Measurements from ENCODE around the gene TRAPPC4. TPM values are rescaled to one million over a fixed set of nuclear protein-coding genes. Genes with fewer than 3 reads are reported as not detected.

The TRAPPC4 gene
- polyA plus RNA-seq, 1 of the 3 experiments (the other 2 are of a cell fraction): 368 TPM

DNA sequence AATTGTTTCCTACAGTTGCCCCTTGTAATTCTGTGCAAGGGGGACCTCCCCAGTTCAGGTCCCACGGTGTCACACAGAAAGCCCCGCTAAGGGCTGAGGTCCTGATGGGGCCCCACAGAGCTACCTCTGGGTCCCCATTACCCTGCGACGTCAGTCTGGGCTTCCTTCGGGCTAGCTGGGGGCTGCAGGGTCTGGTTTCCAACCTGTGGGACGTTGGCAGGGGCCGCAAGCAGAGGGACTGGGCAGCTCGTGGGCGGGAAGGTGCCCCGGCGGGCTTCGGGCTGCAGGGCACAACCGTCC, 11.4 kb downstream of the TRAPPC4 start:
- Histone ChIP-seq H3K27ac (ENCODE audit: low read depth in 2 of 2, low read length in 1 of 2) (no peak overlapping the region), H3K9ac (peak overlapping the region; percentile 58; the same call in 1 of the 2 replicates), H3K36me3 (replicated peaks in 1 of 2; ENCODE audit: control insufficient read depth in 1 of 2, insufficient read depth in 2 of 2, low read length in 1 of 2) (peaks cover 0 to 13% of the 10 kb centered on the region in 2 experiments), H3K4me2 (peak overlapping the region; percentile 94), H3K9me2 (no peaks in the 10 kb centered on the region), H3K79me2 (ENCODE audit: insufficient read depth) (no peaks in the 10 kb centered on the region), H3K27me3 (ENCODE audit: insufficient read depth) (no peaks in the 10 kb centered on the region), H3K4me3 (ENCODE audit: low read depth in 2 of 2, low read length in 1 of 2) (peak overlapping the region; percentile 76 to 81), H3K9me3 (no peaks in the 10 kb centered on the region), H3K4me1 (ENCODE audit: control insufficient read depth in 1 of 2, insufficient read depth in 2 of 2, low read depth in 1 of 2, low read length in 1 of 2) (peaks cover 5 to 12% of the 10 kb centered on the region in 2 experiments; a peak in 2 of 4 replicates), H3F3A (replicated peaks; ENCODE audit: insufficient read depth) (no peaks in the 10 kb centered on the region), H2AFZ (ENCODE audit: low read depth) (peak overlapping the region; percentile 88; the same call in 1 of the 2 replicates), H4K20me1 (ENCODE audit: insufficient read depth) (no peaks in the 10 kb centered on the region)
- 31% methylated on average over 4 of the region's 13 CpGs for WGBS (ENCODE audit: low lambda C conversion rate)
- DNase-seq: no peak
- ChIA-PET CTCF (interaction anchor here (0.7 to 3.0 kb wide), 9 partner anchors 10 to 424 kb away, joined by 3 to 16 read pairs (median 5); partner anchors contain the start of genes HYOU1, RPS25 and TRAPPC4), POLR2A (interaction anchor here (1.0 to 2.0 kb wide), 2 partner anchors 11 to 27 kb away, joined by 5 to 6 read pairs; partner anchors contain the start of genes RPS25 and TRAPPC4)
- TF ChIP-seq GABPA (IDR thresholded peaks at IDR 0.05; ENCODE audit: low read depth) (no peak), MXI1 (IDR thresholded peaks at IDR 0.05; ENCODE audit: low read depth, low read length) (no peak), NFIC (IDR thresholded peaks at IDR 0.05; ENCODE audit: borderline replicate concordance) (no peak), SMC3 (IDR thresholded peaks at IDR 0.05; ENCODE audit: low read depth, low read length) (no peak), YY1 (IDR thresholded peaks at IDR 0.05; ENCODE audit: low read depth) (no peak), EP300 (IDR thresholded peaks at IDR 0.05; ENCODE audit: borderline replicate concordance in 1 of 2, low read depth in 1 of 2, low read length in 1 of 2) (no peak), POLR2AphosphoS5 (IDR thresholded peaks at IDR 0.05; ENCODE audit: low read depth, low read length) (no peak)
- TF ChIP-seq, protein P1, sequence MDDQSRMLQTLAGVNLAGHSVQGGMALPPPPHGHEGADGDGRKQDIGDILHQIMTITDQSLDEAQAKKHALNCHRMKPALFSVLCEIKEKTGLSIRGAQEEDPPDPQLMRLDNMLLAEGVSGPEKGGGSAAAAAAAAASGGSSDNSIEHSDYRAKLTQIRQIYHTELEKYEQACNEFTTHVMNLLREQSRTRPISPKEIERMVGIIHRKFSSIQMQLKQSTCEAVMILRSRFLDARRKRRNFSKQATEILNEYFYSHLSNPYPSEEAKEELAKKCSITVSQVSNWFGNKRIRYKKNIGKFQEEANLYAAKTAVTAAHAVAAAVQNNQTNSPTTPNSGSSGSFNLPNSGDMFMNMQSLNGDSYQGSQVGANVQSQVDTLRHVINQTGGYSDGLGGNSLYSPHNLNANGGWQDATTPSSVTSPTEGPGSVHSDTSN (IDR thresholded peaks at IDR 0.05): no peak
- TF ChIP-seq, protein P2, sequence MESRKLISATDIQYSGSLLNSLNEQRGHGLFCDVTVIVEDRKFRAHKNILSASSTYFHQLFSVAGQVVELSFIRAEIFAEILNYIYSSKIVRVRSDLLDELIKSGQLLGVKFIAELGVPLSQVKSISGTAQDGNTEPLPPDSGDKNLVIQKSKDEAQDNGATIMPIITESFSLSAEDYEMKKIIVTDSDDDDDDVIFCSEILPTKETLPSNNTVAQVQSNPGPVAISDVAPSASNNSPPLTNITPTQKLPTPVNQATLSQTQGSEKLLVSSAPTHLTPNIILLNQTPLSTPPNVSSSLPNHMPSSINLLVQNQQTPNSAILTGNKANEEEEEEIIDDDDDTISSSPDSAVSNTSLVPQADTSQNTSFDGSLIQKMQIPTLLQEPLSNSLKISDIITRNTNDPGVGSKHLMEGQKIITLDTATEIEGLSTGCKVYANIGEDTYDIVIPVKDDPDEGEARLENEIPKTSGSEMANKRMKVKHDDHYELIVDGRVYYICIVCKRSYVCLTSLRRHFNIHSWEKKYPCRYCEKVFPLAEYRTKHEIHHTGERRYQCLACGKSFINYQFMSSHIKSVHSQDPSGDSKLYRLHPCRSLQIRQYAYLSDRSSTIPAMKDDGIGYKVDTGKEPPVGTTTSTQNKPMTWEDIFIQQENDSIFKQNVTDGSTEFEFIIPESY (IDR thresholded peaks at IDR 0.05; ENCODE audit: borderline replicate concordance, low read depth): no peak

DNA sequence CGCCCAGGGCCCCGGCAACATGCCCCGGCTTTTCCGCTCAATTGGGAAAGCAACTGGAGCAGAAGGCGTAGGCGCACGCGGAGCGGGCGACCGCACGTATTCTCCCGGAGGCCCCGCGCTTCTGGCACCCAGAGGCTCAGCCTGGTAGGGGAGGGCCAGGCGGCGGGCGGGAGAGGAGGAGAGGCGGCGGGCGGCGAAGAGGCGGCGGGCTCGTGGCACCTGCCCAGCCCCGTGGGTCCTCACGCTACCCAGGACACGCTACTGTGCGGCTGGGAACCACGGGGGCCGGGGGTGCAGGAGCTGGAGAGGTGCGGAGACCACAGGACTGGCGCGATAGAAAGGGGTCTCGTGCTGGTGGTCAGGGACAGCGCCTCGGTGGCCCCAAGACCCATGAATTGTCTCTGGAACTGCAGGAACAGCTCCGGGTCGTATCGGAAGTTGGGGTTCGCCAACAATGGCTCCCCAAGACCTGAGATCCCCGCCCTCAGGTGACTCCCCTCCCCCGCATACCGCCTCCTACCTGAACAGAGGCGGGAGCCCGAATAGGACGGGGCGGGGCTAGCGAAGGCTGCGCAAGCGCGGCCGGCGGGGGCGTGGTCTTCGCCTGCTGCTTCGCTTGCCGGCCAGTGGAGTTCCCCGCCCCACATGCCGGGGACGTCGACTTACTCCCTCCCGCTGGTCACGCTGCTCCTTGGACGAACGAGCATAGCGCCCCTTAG, 11.9 kb downstream of the TRAPPC4 start, which contains the start of gene SLC37A4:
Gene SLC37A4, minus strand, starts transcription at position 549 of the 719 bp plus-strand sequence.
- Histone ChIP-seq H4K20me1 (ENCODE audit: insufficient read depth) (no peaks in the 10 kb centered on the region), H3K27me3 (ENCODE audit: insufficient read depth) (no peaks in the 10 kb centered on the region), H3K9ac (peak within 1 kb of the TSS; percentile 58; the same call in 1 of the 2 replicates), H3K27ac (ENCODE audit: low read depth in 2 of 2, low read length in 1 of 2) (peak within 1 kb of the TSS in 1 of 2 experiments; percentile 74; a peak in 2 of 4 replicates), H3K4me3 (ENCODE audit: low read depth in 2 of 2, low read length in 1 of 2) (peak within 1 kb of the TSS; percentile 76 to 81), H2AFZ (ENCODE audit: low read depth) (peak within 1 kb of the TSS; percentile 88; the same call in 1 of the 2 replicates), H3K9me2 (no peaks in the 10 kb centered on the region), H3F3A (replicated peaks; ENCODE audit: insufficient read depth) (no peaks in the 10 kb centered on the region), H3K36me3 (replicated peaks in 1 of 2; ENCODE audit: control insufficient read depth in 1 of 2, insufficient read depth in 2 of 2, low read length in 1 of 2) (peaks cover 0 to 9% of the 10 kb centered on the region in 2 experiments), H3K79me2 (ENCODE audit: insufficient read depth) (no peaks in the 10 kb centered on the region), H3K4me2 (peak within 1 kb of the TSS; percentile 94), H3K4me1 (ENCODE audit: control insufficient read depth in 1 of 2, insufficient read depth in 2 of 2, low read depth in 1 of 2, low read length in 1 of 2) (peaks cover 5 to 12% of the 10 kb centered on the region in 2 experiments; a peak in 2 of 4 replicates), H3K9me3 (no peaks in the 10 kb centered on the region)
- CTCF ChIA-PET: interaction anchor here (0.7 to 3.0 kb wide), 9 partner anchors 10 to 425 kb away, joined by 3 to 16 read pairs (median 5); partner anchors contain the start of genes HYOU1, RPS25 and TRAPPC4
- POLR2A ChIA-PET: interaction anchor here (1.0 to 2.0 kb wide), 2 partner anchors 12 to 26 kb away, joined by 5 to 6 read pairs; partner anchors contain the start of genes RPS25 and TRAPPC4
- DNase-seq: peak; percentile 98
- WGBS (ENCODE audit: low lambda C conversion rate): 0% methylated on average over 17 of the region's 67 CpGs
- TF ChIP-seq MXI1 (IDR thresholded peaks at IDR 0.05; ENCODE audit: low read depth, low read length) (peak; percentile 93), MEF2A (IDR thresholded peaks at IDR 0.05; ENCODE audit: borderline replicate concordance, low read depth) (no peak), GABPA (IDR thresholded peaks at IDR 0.05; ENCODE audit: low read depth) (no peak), EP300 (IDR thresholded peaks at IDR 0.05; ENCODE audit: borderline replicate concordance in 1 of 2, low read depth in 1 of 2, low read length in 1 of 2) (no peak), FOSL2 (IDR thresholded peaks at IDR 0.05; ENCODE audit: borderline replicate concordance, low read depth) (no peak)
- TF ChIP-seq, protein P3, sequence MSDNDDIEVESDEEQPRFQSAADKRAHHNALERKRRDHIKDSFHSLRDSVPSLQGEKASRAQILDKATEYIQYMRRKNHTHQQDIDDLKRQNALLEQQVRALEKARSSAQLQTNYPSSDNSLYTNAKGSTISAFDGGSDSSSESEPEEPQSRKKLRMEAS (IDR thresholded peaks at IDR 0.05; ENCODE audit: low read depth): peak; percentile 99
- TF ChIP-seq, protein P4, sequence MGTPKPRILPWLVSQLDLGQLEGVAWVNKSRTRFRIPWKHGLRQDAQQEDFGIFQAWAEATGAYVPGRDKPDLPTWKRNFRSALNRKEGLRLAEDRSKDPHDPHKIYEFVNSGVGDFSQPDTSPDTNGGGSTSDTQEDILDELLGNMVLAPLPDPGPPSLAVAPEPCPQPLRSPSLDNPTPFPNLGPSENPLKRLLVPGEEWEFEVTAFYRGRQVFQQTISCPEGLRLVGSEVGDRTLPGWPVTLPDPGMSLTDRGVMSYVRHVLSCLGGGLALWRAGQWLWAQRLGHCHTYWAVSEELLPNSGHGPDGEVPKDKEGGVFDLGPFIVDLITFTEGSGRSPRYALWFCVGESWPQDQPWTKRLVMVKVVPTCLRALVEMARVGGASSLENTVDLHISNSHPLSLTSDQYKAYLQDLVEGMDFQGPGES (IDR thresholded peaks at IDR 0.05; ENCODE audit: low read depth, low read length): no peak
- TF ChIP-seq, protein P2 (IDR thresholded peaks at IDR 0.05; ENCODE audit: borderline replicate concordance, low read depth): no peak
- TF ChIP-seq, protein P5, sequence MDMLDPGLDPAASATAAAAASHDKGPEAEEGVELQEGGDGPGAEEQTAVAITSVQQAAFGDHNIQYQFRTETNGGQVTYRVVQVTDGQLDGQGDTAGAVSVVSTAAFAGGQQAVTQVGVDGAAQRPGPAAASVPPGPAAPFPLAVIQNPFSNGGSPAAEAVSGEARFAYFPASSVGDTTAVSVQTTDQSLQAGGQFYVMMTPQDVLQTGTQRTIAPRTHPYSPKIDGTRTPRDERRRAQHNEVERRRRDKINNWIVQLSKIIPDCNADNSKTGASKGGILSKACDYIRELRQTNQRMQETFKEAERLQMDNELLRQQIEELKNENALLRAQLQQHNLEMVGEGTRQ (IDR thresholded peaks at IDR 0.05; ENCODE audit: borderline replicate concordance, low read depth, low read length): no peak

Data from SK-N-SH (cell line).